Stimulated activated CD4-positive, alpha-beta T cell treated with anti-CD3 and anti-CD28 coated beads, Interleukin-2, amount 100 ng/mL, for 24 hours (primary cell): ENCODE measurements around the gene KAT8.
"Not testable (repeated sequence)": the region's sequence is repeated elsewhere in the genome, so short reads cannot be mapped to it uniquely, and the experiment has no call there.

ENCODE experiments used
- DNase-seq, 2 donors: peaks; one replicate each; pipeline ENCODE4 v3.0.0-alpha.2; 2020

Gene KAT8

GRCh38 chr16:31083981-31084380 lies 33.5 kb upstream of the KAT8 start:
- DNase-seq: no peak

GRCh38 chr16:31084584-31085302 lies 32.7 kb upstream of the KAT8 start:
- DNase-seq: no peak

GRCh38 chr16:31085411-31085810 lies 32.1 kb upstream of the KAT8 start:
- no peak for DNase-seq

- no peak for DNase-seq
Observed at GRCh38 chr16:31085873-31086628, 31.4 kb upstream of the KAT8 start.

- no peak for DNase-seq
Observed at GRCh38 chr16:31086629-31086906, 30.9 kb upstream of the KAT8 start.

- no peak for DNase-seq
Observed at GRCh38 chr16:31087481-31087880, 30.0 kb upstream of the KAT8 start.

GRCh38 chr16:31087971-31088370 lies 29.5 kb upstream of the KAT8 start:
- DNase-seq: no peak

- no peak for DNase-seq
Observed at GRCh38 chr16:31088459-31089183, 28.8 kb upstream of the KAT8 start, which contains the start of gene PRSS53. PRSS53 (minus strand) TSS chr16:31088943; CDS start chr16:31088809, 134 bp downstream.

- DNase-seq: no peak
Observed at GRCh38 chr16:31089199-31089598, 28.3 kb upstream of the KAT8 start.

GRCh38 chr16:31090540-31090939 lies 26.9 kb upstream of the KAT8 start:
- no peak for DNase-seq

GRCh38 chr16:31092330-31092729 lies 25.1 kb upstream of the KAT8 start:
- DNase-seq: no peak

GRCh38 chr16:31093132-31093703 lies 24.2 kb upstream of the KAT8 start:
- no peak for DNase-seq

GRCh38 chr16:31094088-31094423 lies 23.4 kb upstream of the KAT8 start:
- no peak for DNase-seq

- DNase-seq: peak; percentile 89 to 92
Observed at GRCh38 chr16:31094424-31095120, 22.9 kb upstream of the KAT8 start, which contains the start of gene VKORC1. VKORC1 (minus strand) TSS chr16:31094797; CDS start chr16:31094729, 68 bp downstream.

- DNase-seq: no peak
Observed at GRCh38 chr16:31099860-31100638, 17.4 kb upstream of the KAT8 start.

GRCh38 chr16:31100876-31101641 lies 16.4 kb upstream of the KAT8 start:
- DNase-seq: not testable (repeated sequence)

GRCh38 chr16:31105677-31106213 lies 11.7 kb upstream of the KAT8 start:
- DNase-seq: peak; percentile 86 to 91

- DNase-seq: no peak
Observed at GRCh38 chr16:31106509-31107464, 10.7 kb upstream of the KAT8 start.

- DNase-seq: peak; percentile 43 to 48
Observed at GRCh38 chr16:31107465-31107867, 10.0 kb upstream of the KAT8 start.
